Measurements from ENCODE around the gene LRRC71.

Gene LRRC71

GRCh38 chr1:156947818-156948525 lies 27.5 kb downstream of the LRRC71 start:
- no peak overlapping the region for H3K4me3 ChIP-seq (ENCODE audit: low read length)
- TF ChIP-seq CTCF (conservative IDR thresholded peaks at IDR 0.05; ENCODE audit: low read length), result no peak
- DNase-seq (ENCODE audit: low read depth), result no peak

DNA sequence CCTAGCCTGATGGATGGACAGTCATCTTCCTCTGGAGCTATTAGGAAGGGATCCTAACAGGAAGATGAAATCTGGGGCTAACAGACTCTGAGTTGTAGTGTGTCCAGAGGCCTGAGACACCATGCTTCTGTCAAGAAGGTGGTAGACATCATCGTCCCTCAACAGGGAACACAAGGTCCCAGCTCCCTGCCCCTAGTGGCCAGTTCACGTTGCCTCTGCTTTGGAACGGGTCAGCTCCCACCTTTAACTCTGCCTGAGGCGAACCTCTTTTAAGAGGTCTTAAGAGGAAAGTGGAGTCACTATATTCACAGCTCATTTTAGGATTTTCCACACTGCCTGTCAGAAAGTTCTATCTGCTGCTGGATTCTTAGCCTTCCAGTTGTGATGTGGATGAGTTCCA lies 28.3 kb downstream of the LRRC71 start:
- H3K4me3 ChIP-seq (ENCODE audit: low read length), result no peak overlapping the region
- no peak for DNase-seq (ENCODE audit: low read depth)
- no peak; the same call in 1 of the 2 replicates for TF ChIP-seq CTCF (conservative IDR thresholded peaks at IDR 0.05; ENCODE audit: low read length)

- H3K4me3 ChIP-seq (ENCODE audit: low read length), result no peak overlapping the region
- TF ChIP-seq CTCF (conservative IDR thresholded peaks at IDR 0.05; ENCODE audit: low read length), result no peak
- no peak for DNase-seq (ENCODE audit: low read depth)
Observed at GRCh38 chr1:156949127-156949526, 28.7 kb downstream of the LRRC71 start.

GRCh38 chr1:156951371-156951770 lies 30.9 kb downstream of the LRRC71 start:
- no peak for DNase-seq (ENCODE audit: low read depth)
- TF ChIP-seq CTCF (conservative IDR thresholded peaks at IDR 0.05; ENCODE audit: low read length), result no peak
- H3K4me3 ChIP-seq (ENCODE audit: low read length), result no peak overlapping the region

DNA sequence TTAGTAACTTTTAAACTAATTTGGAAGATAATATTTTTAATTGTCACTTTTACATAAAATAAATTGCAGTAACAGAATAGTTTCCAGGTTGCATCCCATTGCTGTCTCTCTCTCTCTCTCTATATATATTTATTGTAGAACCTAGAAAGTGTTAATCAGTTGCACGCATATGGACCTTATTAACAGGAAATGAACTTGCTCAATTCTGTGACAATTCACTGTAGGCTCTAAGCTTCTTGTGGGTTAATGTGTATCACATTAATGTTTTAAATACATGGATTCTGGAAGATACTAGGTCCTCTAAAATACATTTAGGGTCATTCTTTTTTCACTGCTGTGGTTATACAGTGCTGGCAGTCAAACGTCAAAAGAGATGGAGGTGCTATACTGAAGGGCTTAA lies 33.1 kb downstream of the LRRC71 start:
- no peak for TF ChIP-seq CTCF (conservative IDR thresholded peaks at IDR 0.05; ENCODE audit: low read length)

GRCh38 chr1:156956333-156956732 lies 35.9 kb downstream of the LRRC71 start:
- TF ChIP-seq CTCF (conservative IDR thresholded peaks at IDR 0.05; ENCODE audit: low read length), result no peak
- DNase-seq (ENCODE audit: low read depth), result no peak
- H3K4me3 ChIP-seq (ENCODE audit: low read length), result no peak overlapping the region

More for the DNA sequence above, 33.1 kb downstream of the LRRC71 start:
- no peak overlapping the region for H3K4me3 ChIP-seq (ENCODE audit: low read length)
- DNase-seq (ENCODE audit: low read depth), result no peak

GRCh38 chr1:156957634-156958033 lies 37.2 kb downstream of the LRRC71 start:
- no peak for TF ChIP-seq CTCF (conservative IDR thresholded peaks at IDR 0.05; ENCODE audit: low read length)
- no peak for DNase-seq (ENCODE audit: low read depth)
- H3K4me3 ChIP-seq (ENCODE audit: low read length), result no peak overlapping the region
